ENCODE data around the gene RBM28.

The RBM28 gene

DNA sequence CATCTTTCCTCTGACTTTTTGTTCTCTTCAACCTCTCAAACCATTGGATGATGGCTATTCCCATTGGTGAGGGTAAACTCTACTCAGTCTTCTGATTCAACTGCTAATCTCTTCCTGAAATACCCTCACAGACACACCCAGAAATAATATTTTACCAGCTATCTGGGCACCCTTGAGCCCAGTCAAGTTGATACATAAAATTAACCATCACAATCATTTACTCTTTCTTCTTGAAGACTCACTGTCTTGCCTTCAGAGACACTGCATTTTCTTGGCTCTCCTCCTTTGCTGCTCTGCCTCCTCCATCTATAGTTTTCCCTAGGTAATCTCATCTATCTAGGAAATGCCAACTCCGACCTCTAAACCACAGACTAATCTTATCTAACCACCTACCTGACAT lies 30.3 kb upstream of the RBM28 start:
- in situ Hi-C loops (cut with HindIII; ENCODE audit: low sequenced_read_pairs), result no loop called here

DNA sequence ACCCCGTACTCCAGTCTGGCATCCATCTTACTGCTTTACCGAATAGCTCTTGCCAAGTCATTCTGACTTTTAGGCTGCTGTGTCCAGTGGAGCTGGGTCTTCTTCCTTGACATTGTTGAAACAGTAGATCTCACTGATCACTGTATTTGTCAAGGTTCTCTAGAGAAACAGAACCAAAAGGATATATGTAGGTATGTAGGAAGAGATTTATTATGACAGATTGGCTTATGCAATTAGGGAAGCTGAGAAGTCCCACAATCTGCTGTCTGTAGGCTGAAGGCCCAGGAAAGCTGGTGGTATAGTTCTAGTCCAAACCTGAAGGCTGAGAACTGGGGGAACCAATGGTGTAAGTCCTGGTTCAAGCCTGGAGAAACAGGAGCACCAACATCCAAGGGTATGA lies 29.9 kb upstream of the RBM28 start:
- in situ Hi-C loops (cut with HindIII; ENCODE audit: low sequenced_read_pairs), result no loop called here

DNA sequence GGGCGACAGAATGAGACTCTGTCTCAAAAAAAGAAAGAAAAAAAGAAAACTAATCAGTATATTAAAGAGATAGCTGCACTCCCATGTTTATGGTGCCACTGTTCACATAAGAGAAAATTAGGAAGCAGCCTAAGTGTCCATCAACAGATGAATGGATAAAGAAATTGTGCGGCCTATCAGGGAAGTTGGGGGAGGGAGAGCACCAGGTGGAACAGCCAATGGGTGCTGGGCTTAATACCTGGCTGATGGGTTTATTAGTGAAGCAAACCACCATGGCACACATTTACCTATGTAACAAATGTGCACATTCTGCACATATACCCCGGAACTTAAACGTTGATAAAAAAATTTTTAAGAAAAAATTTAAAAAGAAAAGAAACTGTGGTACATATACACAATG lies 26.8 kb upstream of the RBM28 start:
- in situ Hi-C loops (cut with HindIII; ENCODE audit: low sequenced_read_pairs), result no loop called here

DNA sequence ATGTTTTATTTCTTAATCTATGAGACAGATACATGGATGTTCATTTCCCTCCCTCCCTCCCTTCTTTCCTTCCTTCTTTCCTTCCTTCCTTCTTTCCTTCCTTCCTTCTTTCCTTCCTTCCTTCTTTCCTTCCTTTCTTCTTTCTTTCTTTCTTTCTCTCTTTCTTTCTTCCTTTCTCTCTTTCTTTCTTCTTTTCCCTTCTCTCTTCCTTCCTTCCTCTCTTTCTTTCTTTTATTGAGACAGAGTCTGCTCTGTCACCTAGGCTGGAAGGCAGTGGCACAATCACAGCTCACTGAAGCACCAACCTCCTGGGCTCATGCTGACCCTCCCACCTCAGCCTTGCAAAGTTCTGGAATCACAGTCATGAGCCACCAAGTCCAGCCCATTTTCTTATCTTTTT lies 23.3 kb upstream of the RBM28 start:
- in situ Hi-C loops (cut with HindIII; ENCODE audit: low sequenced_read_pairs), result no loop called here

DNA sequence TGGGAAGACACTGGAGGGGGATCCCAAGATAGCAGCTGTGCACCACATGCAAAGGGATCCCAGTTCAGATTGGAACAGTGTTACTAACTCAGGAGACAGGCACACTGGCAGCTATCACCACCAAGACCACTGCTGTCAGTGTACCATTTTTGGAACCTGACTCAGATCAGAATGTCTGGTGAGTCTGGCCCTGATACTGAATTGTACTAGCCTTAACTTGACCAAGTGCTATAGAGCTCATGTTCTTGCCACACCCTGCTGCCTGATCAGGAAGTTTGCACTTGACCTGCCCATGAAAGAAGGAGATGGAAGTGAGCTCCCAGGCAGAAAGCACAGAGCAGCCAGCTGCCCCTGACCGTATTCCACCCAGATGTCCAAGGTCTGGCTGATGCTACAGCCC lies 22.6 kb upstream of the RBM28 start:
- in situ Hi-C loops (cut with HindIII; ENCODE audit: low sequenced_read_pairs), result no loop called here

DNA sequence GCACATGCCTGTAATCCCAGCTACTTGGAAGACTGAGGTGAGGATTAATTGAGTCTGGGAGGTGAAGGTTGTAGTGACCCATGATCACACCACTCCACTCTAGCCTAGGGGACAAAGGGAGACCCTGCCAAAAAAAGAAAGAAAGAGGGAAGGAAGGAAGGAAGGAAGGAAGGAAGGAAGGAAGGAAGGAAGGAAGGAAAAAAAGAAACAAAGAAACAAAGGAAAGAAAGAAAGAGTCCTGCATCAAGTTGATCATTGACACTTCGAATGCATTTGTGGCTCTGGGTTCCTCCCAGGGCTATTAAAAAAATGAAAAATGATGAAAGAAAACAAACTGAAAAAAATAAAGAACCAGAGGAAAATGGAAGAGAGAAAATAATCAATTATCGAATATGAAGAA lies 21.7 kb upstream of the RBM28 start:
- in situ Hi-C loops (cut with HindIII; ENCODE audit: low sequenced_read_pairs), result no loop called here

DNA sequence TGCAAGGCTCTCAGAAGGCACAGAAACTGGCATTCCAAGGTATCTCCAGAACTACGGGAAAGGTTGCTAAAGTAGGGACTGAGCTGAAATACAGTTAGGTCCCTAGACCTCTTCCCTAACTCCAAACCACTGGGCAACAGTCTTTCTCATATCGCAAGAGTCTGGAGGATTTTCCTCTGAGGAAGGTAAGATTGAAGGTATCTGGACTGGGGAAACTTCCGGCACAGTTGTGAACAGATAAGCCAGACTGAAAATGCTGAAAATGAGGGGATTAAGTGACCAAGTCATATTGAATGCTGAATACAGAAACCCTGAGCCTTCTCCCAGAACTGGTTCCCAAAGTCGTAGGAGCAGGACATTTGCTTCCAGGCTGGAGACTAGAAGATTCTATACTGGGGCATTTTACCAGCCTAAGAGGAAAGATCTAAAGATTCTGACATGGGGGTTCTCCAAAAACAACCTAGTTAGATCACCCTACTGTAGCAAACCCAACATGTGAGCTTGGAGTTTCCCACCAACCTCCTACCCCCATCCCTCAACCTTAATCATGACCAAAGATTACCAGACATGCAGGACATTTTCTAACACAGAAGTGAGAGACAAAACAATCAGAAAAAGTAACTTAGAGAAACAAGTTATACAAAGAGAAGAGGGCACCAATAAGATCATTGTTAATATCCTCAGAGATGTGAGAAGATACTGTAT lies 20.6 kb upstream of the RBM28 start:
- in situ Hi-C loops (cut with HindIII; ENCODE audit: low sequenced_read_pairs), result no loop called here

DNA sequence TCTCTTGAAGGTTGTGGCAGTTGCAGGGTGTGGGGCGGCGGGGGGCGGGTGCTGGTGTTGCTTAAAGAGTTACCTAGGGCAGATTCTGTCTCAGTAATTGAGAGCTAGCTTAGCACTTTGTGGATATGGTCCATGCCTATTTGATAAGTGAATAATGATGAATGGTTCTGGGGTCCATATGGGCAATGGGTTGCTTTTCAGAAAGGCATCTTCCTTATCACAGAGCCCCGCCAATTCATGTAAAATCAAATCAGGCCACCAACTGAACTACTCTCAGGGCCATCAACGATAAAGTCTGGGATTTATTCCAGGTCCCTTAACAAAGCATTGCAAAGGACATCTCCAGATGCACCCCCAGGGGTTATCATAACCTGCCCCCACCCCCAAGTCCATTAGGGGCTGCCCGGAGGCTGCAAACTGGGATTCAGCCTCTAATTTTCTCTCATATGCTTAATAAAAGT lies 19.6 kb upstream of the RBM28 start:
- in situ Hi-C loops (cut with HindIII; ENCODE audit: low sequenced_read_pairs), result no loop called here

DNA sequence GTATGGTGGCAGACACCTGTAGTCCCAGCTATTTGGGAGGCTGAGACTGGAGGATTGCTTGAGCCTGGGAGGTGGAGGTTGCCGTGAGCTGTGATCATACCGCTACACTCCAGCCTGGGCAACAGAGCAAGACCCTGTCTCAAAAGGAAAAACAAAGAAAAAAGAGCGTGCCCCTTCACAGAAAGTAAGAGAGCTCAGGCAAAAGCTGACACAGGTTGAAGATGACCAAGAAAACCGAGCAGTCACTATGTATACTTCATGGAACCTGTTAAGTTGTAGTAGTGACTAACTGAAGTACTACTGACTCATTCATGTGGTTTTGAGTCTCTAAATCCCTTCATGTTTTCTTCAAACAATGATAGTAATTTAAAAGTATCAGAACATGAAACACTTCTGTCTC lies 19.0 kb upstream of the RBM28 start:
- in situ Hi-C loops (cut with HindIII; ENCODE audit: low sequenced_read_pairs), result no loop called here

DNA sequence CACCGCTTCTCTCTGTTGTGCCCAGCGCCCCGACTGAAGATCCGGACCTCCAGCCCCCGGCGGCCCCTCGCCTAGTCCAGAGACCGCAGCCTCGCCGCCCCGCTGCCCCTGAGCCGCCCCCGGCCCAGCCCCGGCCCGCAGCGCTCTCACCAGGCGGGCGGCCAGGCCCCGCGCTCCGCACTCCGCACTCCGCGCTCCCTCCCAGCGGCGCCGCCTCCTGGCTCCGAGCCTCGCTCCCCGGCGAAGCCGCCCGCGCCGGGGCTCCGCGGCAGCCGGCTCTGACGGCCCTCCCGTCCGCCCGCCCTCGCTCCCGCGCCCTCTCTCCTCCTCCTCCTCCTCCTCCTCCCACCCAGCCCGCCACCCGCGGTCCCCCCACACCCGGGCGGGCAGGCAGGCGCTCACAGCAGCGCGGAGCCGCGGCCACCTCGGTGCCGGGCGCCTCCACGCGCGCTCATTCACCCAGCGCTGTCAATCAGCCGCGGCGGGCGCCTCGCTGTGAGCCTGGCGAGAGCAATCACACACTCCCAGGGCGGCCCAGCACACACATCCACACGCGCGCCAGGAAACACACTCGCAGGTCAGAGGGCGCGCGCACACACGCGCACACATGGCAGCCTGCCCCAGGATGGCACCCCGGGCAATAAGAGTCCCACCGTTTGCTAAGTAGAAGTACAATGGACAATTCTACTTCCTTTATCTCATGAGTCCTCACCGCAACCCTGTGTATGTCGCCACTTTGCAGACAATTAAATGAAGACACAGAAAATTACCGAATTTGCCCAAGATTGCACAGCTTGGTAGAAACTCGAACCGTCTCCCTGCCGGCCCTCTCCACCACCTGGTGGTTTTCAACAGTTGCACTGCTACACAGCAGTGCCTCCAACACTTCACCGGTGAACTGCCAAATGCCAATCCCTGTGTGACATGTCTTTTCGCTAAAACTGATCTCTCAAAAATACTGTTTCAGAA lies 18.0 kb upstream of the RBM28 start, which contains the start of gene PRRT4:
Gene PRRT4 (minus strand): TSS at position 280 of the 969 bp plus-strand sequence.
- in situ Hi-C loops (cut with HindIII; ENCODE audit: low sequenced_read_pairs), result no loop called here

DNA sequence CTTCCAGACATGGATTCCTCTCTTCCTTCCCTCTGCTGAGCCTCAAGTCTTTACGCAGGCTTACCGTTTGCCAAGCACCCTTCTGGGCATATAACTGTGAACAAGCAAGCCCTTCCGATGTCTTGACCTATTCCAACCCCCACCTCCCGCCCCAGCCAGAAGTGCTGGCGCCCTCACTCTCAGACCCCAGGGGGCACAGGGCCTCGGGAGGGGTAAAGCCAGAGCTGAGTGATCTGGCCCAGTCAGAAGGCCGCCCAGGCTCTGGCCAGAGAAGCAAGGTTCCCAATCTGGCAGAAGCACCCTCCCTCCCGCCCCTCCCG lies 16.6 kb upstream of the RBM28 start:
- in situ Hi-C loops (cut with HindIII; ENCODE audit: low sequenced_read_pairs), result no loop called here

DNA sequence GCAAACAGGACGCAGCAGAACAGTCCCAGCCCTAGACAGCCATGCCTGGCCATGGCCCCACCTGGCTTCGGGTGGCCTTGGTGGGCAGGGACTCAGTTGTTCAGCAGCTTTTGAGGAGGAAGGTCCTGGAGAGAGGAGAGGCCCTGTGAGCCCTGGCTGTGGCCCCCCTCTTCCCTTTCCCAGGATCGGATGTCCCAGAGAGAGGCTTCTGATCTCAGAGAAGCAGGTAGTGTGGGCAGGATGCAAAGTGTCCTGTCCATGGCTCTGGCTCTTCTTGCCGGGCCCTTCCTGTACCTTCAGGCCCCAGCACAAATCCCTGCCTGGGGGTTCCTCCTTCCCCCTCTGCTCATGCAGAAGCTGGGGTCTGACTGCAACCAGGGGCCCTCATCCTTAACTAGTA lies 16.2 kb upstream of the RBM28 start:
- in situ Hi-C loops (cut with HindIII; ENCODE audit: low sequenced_read_pairs), result no loop called here

DNA sequence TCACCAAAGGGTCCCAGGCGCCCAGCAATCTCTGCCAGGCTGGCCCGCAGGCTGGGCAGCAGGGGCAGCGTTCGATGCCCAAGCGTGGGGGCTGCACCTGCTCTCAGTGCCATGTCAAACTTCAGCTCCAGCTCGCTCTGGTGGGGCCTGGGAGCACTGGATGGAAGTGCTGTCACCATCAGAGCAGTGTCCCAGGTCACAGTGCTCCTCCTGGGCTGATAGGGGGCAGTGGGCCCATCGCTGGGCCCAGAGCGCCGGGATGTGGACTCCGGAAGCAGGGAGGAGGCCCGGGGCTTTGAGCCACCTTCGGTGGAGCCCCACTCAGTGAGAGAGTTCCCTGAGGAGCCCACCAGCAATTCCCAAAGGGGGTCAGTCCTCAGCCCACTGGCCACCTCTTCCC lies 15.6 kb upstream of the RBM28 start:
- in situ Hi-C loops (cut with HindIII; ENCODE audit: low sequenced_read_pairs), result no loop called here

DNA sequence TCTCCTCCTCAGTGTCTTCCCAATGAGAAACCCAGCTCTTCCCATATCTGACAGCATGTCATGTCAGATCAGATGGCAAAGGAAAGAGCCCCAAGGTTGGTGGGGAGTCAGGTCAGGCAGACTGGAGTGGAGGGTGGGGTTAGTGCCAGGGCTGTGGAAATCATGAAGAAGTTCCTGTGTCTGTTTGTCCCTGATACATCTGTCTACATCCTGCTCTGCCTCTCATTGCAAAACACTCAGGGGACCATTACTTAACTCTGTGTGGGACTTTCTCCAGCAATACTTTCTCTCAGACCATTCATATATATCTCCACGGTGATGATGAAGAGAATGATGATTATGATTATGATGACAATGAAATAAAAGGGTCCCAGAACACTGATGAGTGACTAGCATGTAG lies 14.5 kb upstream of the RBM28 start:
- in situ Hi-C loops (cut with HindIII; ENCODE audit: low sequenced_read_pairs), result no loop called here

DNA sequence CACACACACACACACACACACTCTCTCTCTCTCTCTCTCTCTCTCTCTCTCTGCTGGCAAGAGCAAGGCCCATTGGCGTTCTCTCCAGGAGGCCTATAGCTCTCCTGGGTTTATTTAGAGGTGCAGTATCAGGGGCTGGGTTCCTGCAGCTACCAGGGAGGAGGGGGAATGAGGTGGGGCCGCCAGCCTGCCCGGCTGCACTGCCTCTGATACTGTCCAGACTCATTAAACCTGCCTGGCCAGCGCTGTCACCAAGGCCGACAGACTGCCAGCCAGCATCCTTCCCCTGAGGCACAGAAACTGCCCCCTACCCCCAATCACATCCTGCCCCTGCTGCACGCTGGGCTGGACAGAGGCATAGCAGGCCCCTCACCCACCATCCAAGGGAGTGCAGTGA lies 13.5 kb upstream of the RBM28 start:
- in situ Hi-C loops (cut with HindIII; ENCODE audit: low sequenced_read_pairs), result no loop called here

DNA sequence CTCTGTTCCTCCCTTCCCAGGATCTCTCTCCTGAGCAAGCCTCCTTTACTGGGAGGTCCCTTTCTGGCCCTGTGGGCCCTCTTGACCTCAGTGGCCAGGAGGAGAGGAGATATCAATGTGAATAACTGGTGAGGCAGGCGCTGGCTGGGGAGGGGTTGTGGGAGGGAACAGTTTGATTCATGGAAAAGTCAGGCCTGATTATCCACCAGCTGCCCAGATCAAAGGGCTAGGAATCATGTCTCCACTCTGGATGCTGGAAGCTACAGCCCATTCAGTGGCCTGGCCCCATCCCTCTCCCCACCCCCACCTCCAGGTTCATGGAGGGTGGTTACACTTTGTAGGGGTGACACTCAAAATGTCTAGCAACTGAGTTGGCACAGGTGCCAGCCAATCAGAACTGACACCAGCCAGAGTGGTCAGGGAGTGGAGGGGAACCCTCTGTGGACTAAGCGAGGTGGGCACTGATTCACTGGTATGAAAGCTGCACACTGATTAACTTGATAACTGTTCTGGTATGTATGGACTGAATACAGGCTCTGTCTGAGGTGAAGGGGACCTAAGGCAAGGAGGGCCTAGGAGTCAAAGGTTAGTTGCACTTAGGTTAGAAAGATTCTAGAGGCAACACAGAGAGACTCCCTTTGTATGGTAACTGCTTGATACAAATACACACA lies 13.0 kb upstream of the RBM28 start:
- in situ Hi-C loops (cut with HindIII; ENCODE audit: low sequenced_read_pairs), result no loop called here

DNA sequence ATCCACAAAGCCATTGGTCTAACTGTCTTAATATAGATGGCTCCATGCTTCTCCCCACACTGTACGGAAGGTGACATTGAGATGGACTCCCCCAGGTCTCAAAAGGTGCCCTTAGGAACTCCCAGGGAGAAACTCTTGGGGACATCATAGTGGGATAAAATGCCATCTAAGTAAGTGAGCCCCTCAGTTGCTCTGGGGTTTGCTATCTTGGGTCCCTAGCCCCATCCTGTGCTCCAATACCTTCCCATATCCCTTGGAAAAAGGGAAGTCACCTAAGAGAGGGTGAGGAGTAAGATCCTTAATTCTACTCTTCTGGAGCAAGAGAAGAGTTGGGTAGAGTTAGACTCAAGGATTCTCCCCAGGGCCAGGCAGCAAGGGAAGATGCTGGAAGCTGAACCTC lies 9.9 kb upstream of the RBM28 start:
- in situ Hi-C loops (cut with HindIII; ENCODE audit: low sequenced_read_pairs), result no loop called here

DNA sequence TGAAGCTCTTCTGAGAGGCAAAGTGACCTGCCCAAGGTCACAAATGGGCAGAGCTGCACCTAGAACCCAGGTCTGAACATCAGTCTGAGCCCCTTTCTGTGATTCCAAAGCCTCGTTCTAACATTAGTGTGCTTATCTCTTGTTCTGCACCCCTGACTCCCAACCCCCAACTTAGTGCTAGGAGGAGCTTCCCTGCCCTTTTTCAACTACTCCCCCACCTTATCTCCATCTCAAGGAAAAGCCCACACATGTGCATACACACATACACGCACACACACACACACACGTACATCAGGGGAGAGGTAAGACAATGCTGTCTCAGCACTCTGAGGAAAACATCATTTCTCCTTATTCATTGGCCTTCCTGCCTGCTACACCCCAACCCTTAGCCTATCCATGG lies 9.5 kb upstream of the RBM28 start:
- in situ Hi-C loops (cut with HindIII; ENCODE audit: low sequenced_read_pairs), result no loop called here

DNA sequence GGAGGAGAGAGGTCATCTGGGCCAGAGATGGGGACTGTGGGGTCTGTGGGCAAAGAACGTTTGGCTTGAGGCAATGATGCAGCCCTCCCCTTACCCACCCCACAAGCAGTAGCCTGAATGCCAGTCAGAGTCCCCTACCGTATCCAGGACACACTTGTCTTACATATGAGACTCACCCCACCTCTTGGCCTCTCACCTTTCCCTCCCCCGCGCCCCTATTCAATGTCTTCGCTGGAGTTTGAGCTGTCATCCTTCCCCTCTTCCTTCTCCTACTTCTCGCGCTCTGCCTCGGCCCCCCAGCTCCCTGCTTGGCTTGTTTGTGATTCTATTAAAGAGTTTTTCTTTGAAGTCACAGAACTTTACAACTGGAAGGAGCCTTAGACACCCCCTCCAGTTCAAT lies 8.9 kb upstream of the RBM28 start:
- in situ Hi-C loops (cut with HindIII; ENCODE audit: low sequenced_read_pairs), result no loop called here

DNA sequence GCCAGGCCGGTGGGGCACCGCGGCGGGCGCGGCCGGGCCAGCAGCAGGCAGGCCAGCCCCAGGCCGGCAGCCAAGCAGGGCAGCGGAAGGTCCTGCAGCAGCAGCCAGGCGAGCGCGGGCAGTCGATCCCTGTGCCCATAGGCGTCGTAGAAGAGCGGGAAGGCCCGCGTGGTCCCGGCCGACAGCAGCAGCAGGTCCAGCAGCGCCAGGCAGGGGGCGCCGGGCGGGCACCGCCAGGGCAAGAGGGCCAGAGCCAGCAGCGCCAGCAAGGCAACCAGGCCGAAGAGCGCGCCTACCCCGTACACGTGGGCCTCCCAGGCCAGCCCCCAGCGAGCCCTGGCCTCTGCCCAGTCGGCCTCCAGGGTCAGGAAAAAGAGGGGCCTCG lies 8.4 kb upstream of the RBM28 start:
- in situ Hi-C loops (cut with HindIII; ENCODE audit: low sequenced_read_pairs), result no loop called here

DNA sequence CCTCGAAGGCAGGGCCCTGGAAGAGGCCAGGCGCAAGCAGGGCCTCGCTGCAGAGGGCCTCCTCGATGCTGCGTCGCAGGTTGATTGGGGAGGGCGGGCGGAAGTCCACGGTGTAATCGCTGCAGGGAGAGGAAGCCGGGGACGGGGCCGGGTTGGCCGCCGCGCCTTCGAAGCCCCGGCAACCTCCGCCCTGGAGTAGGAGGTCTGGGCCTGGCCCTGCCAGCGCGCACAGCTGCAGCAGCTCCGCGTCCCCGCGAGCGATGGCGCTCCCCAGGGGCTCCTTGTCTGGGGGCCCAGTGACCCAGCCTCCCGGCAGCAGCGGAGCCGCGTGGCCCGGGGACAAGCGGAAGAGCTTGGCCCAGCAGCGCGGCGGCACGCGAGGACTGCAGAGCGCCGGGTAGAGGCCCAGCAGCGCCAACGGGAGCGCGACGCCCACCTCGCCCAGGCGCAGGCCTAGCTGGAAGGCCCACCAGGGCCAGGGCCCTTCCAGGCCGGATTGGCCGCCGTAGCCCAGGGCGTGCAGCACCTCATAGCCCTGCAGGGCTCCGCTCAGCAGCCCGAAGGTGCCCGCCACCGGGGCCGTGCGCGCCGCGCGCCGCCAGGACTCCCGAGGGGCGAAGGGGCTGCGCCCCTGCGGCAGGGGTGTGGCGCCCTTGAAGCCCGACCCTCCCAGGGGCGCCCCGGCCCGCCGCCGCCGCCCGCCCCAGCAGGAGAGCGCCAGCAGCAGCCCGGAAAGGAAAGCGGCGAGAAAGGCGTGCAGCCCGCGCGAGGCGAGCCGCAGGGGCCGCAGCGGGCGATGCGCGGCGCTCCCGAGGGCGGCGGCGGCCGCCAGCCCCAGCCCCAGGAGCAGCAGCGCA lies 7.8 kb upstream of the RBM28 start:
- in situ Hi-C loops (cut with HindIII; ENCODE audit: low sequenced_read_pairs), result no loop called here

All from DLD1 (cell line).